Measurements from ENCODE around the gene TUBGCP6.
"Not testable (repeated sequence)": the region's sequence is repeated elsewhere in the genome, so short reads cannot be mapped to it uniquely, and the experiment has no call there.

The TUBGCP6 gene

DNA sequence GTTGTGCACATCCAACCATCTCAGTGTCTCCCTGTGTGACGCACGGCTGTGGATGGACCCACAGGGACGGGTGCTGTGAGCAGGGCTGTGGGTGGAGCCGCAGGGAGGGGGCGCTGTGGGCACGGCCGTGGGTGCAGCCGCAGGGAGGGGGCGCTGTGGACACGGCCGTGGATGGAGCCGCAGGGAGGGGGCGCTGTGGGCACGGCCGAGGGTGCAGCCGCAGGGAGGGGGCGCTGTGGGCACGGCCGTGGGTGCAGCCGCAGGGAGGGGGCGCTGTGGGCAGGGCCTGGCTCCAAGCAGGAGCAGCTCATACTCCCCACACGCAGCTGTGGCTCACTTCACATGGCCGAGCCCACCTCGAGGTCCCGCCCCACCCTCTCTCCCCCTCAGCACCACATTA, 31.3 kb upstream of the TUBGCP6 start:
- H3K4me3 ChIP-seq (ENCODE audit: low read depth, low read length): no peak overlapping the region
- TF ChIP-seq MAX (IDR thresholded peaks at IDR 0.05; ENCODE audit: low read depth, low read length) (no peak), CTCF (IDR thresholded peaks at IDR 0.05; ENCODE audit: low read depth, low read length) (peak; percentile 51)
- peak; percentile 85 for DNase-seq (ENCODE audit: low read depth)

- DNase-seq (ENCODE audit: low read depth): no peak
- no peak for TF ChIP-seq POLR2A (IDR thresholded peaks at IDR 0.05; ENCODE audit: extremely low read depth, insufficient read length)
- TF ChIP-seq CTCF (IDR thresholded peaks at IDR 0.05; ENCODE audit: low read depth, low read length): no peak
- no peak for TF ChIP-seq MAX (IDR thresholded peaks at IDR 0.05; ENCODE audit: low read depth, low read length)
- no peak for TF ChIP-seq MYC (IDR thresholded peaks at IDR 0.05; ENCODE audit: low read depth, low read length)
- H3K4me3 ChIP-seq (ENCODE audit: low read depth, low read length): no peak overlapping the region
Measured at GRCh38 chr22:50275181-50276055, 30.6 kb upstream of the TUBGCP6 start.

DNA sequence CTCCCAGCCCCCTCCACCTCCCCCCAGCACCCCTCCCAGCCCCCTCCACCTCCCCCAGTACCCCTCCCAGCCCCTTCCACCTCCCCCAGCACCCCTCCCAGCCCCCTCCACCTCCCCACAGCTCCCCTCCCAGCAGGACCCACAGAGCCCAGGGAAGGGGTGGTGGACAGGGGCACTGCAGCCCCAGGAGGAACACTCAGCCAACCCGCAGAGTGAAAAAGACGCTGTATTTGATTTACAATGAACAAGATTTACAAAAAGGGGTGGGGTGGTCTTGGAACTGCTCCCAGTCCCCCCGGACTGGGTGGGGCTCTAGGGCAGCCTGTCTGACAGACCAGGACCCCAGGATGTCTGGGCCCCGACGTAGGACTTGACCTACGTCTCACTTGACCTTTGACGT, 29.9 kb upstream of the TUBGCP6 start:
- no peak for TF ChIP-seq MAX (IDR thresholded peaks at IDR 0.05; ENCODE audit: low read depth, low read length)
- no peak for TF ChIP-seq POLR2A (IDR thresholded peaks at IDR 0.05; ENCODE audit: extremely low read depth, insufficient read length)
- no peak for TF ChIP-seq CTCF (IDR thresholded peaks at IDR 0.05; ENCODE audit: low read depth, low read length)
- no peak for TF ChIP-seq MYC (IDR thresholded peaks at IDR 0.05; ENCODE audit: low read depth, low read length)
- DNase-seq (ENCODE audit: low read depth): no peak
- H3K4me3 ChIP-seq (ENCODE audit: low read depth, low read length): no peak overlapping the region

DNA sequence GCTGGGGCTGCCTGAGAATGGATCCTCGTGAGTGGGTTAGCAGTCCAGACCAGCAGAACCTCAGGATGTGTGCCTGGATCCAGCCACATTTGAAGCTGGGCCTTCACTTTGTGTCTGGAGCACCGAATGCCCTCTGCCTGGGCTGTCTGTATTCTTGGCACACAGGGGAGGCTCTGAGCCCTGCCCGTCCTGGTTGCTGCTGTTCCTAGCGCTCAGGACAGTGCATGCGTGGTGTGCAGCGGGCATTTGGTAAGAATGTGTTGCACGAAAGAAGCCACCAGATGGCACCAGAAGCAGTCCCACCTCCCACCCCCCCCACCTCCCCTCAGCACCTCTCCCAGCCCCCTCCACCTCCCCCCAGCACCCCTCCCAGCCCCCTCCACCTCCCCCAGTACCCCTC, 29.5 kb upstream of the TUBGCP6 start:
- TF ChIP-seq CTCF (IDR thresholded peaks at IDR 0.05; ENCODE audit: low read depth, low read length) (peak; percentile 21), MYC (IDR thresholded peaks at IDR 0.05; ENCODE audit: low read depth, low read length) (no peak), MAX (IDR thresholded peaks at IDR 0.05; ENCODE audit: low read depth, low read length) (no peak), POLR2A (IDR thresholded peaks at IDR 0.05; ENCODE audit: extremely low read depth, insufficient read length) (no peak)
- H3K4me3 ChIP-seq (ENCODE audit: low read depth, low read length): no peak overlapping the region
- DNase-seq (ENCODE audit: low read depth): peak; percentile 64

DNA sequence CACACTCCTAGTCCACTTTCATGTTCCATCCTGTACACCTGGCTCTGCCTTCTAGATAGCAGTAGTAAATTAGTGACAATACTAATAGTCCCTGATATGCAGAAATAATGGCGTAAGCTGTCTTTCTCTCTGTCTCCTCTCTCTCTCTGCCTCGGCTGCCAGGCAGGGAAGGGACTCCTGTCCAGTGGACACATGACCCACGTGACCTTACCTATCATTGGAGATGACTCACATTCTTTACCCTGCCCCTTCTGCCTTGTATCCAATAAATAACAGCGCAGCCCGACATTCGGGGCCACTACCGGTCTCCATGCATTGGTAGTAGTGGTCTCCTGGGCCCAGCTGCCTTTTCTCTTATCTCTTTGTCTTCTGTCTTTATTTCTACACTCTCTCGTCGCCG, 29.0 kb upstream of the TUBGCP6 start:
- DNase-seq (ENCODE audit: low read depth); H3K4me3 ChIP-seq (ENCODE audit: low read depth, low read length): not testable (repeated sequence)

DNA sequence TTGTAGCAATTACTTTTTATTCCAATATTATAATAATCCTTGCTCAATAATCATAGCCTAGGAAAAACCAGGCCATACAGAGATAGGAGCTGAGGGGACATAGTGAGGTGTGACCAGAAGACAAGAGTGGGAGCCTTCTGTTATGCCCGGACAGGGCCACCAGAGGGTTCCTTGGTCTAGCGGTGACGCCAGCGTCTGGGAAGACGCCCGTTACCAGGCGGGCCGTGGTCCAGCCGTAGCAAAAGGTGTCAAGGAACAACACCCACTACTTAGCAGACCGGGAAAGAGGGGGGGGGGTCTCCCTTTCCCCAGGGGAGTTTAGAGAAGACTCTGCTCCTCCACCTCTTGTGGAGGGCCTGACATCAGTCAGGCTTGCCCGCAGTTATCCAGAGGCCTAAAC, 28.5 kb upstream of the TUBGCP6 start:
- not testable (repeated sequence) for H3K4me3 ChIP-seq (ENCODE audit: low read depth, low read length); DNase-seq (ENCODE audit: low read depth)
